Prostate gland (tissue), 2 donors: ENCODE data around the gene RAPGEF4. TPM values are rescaled to one million over a fixed set of nuclear protein-coding genes. Genes with fewer than 3 reads are reported as not detected.

Experiments
- DNase-seq: peaks from one replicate; pipeline ENCODE4 v3.0.0-alpha.2; 2019; ENCODE audit warnings: low spot score
- H3K27ac ChIP-seq, 2 donors: fragments of 200-600 bp; sonication (generic); 2 replicates each; pipeline ENCODE4 v1.5.1; 2017 to 2019
- H3K27me3 ChIP-seq: fragments of 200-600 bp; sonication (generic); replicated peaks from 2 replicates; pipeline ENCODE4 v1.5.1; 2019; ENCODE audit not compliant: insufficient read depth
- H3K36me3 ChIP-seq, 2 donors: fragments of 200-600 bp; sonication (generic); 1 replicate in 1 of 2; 2 replicates in 1 of 2; pipeline versions ENCODE4 v1.5.1 to v1.8.1; 2017 to 2019
- H3K4me1 ChIP-seq: fragments of 200-600 bp; sonication (generic); replicated peaks from 2 replicates; pipeline ENCODE4 v1.5.1; 2019
- H3K4me3 ChIP-seq, 2 donors: fragments of 200-600 bp; sonication (generic); 2 replicates each; pipeline ENCODE4 v1.5.1; 2017 to 2019
- H3K9me3 ChIP-seq: fragments of 200-600 bp; sonication (generic); 2 replicates; pipeline ENCODE4 v1.5.1; 2017
- POLR2A ChIP-seq: fragments of 450-650 bp; IDR thresholded peaks from one replicate; pipeline ENCODE4 v1.6.1; 2016; ENCODE audit warnings: antibody characterized with exemption, mild to moderate bottlenecking
- POLR2AphosphoS5 ChIP-seq: sonication (generic); formaldehyde crosslinking; IDR thresholded peaks from one replicate; pipeline ENCODE4 v1.6.1; 2017; ENCODE audit warnings: antibody characterized with exemption
- WGBS: methylation state at CpG from one replicate; pipeline ENCODE4 v1.1.5; 2018; 5-methylcytosine and 5-hydroxymethylcytosine counted together
- intact Hi-C: fragments of 100-400 bp; cut with DNase I; formaldehyde crosslinking; loops from one replicate; pipeline ENCODE4 v1.14.2; 2022
- total RNA-seq, 2 donors: library from RNA; depleted of rRNA; stranded (reverse); fragments of >200 nt; gene quantifications; one replicate each; pipeline ENCODE4 v1.1.0, GENCODE V29; 2016
- TF ChIP-seq, protein P1 (sequence below), 4 experiments: fragments of 200-600 bp in 2 of 4; fragments of 450-650 bp in 2 of 4; sonication (generic) in 2 of 4; IDR thresholded peaks; 1 replicate in 3 of 4; 2 replicates in 1 of 4; pipeline ENCODE4 v1.5.1; 2016 to 2019; ENCODE audit warnings: antibody characterized with exemption in 4 of 4, mild to moderate bottlenecking in 2 of 4, moderate library complexity in 2 of 4

Gene RAPGEF4
- total RNA-seq, 2 donors from 2014 or later: 7.3 to 31.0 TPM

DNA sequence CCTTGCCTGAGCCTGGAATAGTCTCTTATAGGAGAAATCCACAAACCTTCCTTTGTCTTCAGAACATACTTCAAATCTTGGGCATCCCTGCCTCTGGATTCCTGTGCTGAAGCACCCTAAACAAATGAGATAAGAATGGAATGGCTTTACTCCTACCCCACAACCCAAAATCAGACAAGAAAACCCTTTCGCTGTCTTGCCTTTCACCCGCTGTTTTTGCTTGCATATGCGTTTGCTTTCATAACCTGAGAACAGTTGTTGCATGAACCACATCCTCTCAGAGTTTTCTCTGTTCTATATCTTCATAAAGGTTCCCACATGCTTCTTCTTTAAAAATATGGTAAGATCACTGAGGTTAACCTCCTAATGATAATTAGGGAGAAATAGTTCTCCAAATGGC is 207.9 kb downstream of the RAPGEF4 start:
- Histone ChIP-seq H3K9me3 (no peaks in the 10 kb centered on the region), H3K27ac (no peak overlapping the region), H3K36me3 (no peaks in the 10 kb centered on the region), H3K4me1 (no peaks in the 10 kb centered on the region), H3K27me3 (no peaks in the 10 kb centered on the region), H3K4me3 (no peak overlapping the region)
- WGBS: 93% methylated on average over 3 of the region's 3 CpGs
- TF ChIP-seq, protein P1, sequence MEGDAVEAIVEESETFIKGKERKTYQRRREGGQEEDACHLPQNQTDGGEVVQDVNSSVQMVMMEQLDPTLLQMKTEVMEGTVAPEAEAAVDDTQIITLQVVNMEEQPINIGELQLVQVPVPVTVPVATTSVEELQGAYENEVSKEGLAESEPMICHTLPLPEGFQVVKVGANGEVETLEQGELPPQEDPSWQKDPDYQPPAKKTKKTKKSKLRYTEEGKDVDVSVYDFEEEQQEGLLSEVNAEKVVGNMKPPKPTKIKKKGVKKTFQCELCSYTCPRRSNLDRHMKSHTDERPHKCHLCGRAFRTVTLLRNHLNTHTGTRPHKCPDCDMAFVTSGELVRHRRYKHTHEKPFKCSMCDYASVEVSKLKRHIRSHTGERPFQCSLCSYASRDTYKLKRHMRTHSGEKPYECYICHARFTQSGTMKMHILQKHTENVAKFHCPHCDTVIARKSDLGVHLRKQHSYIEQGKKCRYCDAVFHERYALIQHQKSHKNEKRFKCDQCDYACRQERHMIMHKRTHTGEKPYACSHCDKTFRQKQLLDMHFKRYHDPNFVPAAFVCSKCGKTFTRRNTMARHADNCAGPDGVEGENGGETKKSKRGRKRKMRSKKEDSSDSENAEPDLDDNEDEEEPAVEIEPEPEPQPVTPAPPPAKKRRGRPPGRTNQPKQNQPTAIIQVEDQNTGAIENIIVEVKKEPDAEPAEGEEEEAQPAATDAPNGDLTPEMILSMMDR (IDR thresholded peaks at IDR 0.05): no peak
- no peak for TF ChIP-seq POLR2A
- DNase-seq: no peak
- intact Hi-C loops: no loop called here

DNA sequence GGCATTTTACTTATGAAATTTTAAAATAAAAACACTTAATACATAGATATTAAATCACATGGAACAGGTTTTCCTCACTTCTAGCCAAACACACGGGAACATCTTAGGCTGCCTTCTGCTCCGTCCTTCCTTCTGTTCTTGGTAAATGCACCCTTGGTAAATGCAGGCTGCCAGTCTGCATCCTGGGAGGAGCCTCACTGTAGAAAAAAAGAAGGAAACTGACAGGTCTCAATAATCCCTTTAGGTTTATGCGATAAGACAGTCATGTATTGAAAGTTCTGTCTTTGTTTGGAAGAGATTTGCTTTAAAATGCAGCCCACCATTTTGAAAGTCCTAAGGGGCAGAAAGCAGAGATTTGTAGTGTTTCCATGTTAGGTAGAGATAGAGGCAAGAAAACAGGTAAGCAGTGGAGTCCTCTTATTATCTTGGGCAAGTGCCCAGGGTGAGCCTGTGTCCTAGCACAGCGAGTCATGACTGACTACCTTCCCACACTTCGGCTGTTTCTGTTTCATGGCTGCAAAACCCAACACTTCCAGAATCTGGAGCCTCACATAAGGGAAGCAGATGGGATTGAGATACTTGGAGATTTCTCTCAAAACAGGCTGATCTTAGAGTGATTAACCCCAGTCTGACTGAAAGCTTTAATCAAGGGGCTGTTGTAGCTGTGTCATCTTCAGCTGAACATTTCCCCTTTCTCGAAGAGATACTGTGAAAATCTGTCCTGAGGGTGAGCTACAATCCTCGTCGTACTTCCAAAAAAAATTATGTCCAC is 208.6 kb downstream of the RAPGEF4 start:
- Histone ChIP-seq H3K27me3 (no peaks in the 10 kb centered on the region), H3K9me3 (no peaks in the 10 kb centered on the region), H3K4me3 (no peak overlapping the region), H3K36me3 (no peaks in the 10 kb centered on the region), H3K27ac (no peak overlapping the region), H3K4me1 (no peaks in the 10 kb centered on the region)
- TF ChIP-seq POLR2A (no peak), POLR2AphosphoS5 (no peak)
- TF ChIP-seq, protein P1 (IDR thresholded peaks at IDR 0.05): no peak
- 56% methylated on average over 8 of the region's 8 CpGs for WGBS
- intact Hi-C loops: no loop called here
- DNase-seq: no peak

DNA sequence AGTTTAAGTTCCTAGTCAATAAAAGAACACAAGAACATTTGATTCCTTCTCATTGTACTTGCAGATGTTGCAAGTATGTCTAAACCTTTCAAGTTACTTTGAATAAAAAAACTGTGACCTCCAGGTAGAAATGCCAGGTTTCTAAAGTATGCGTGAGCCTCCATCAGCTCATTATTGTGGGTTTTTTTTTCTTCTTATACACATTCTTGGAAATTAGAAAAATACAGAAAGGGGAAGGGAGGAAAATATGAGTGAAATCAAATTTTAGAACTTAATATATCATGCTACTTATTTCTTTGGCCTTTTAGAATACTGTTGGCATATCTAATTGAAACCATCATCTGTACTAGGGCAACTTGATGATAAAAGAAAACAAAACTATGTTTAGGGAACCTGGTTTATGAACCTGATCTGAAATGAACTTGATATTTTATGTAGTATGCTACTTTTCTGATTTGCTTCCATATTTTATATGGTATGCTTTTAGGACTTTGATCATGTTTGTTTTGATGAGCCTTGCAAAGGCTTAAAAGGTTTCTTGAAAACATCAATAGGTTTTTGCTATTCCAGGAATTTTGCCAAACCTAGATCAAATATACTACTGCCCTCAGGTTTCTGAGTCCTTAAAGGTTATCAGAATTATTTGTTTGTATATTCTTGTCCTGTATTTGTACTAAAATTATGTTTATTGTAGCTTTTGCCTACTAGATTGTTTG is 209.3 kb downstream of the RAPGEF4 start:
- H3K4me1 ChIP-seq: no peaks in the 10 kb centered on the region
- TF ChIP-seq POLR2A (no peak), POLR2AphosphoS5 (no peak)
- TF ChIP-seq, protein P1 (IDR thresholded peaks at IDR 0.05): no peak
- no peak overlapping the region for H3K27ac ChIP-seq
- no peaks in the 10 kb centered on the region for H3K9me3 ChIP-seq
- 71% methylated on average over 1 of the region's 1 CpG for WGBS
- no peak overlapping the region for H3K4me3 ChIP-seq
- H3K36me3 ChIP-seq: no peaks in the 10 kb centered on the region
- intact Hi-C loops: no loop called here
- no peaks in the 10 kb centered on the region for H3K27me3 ChIP-seq
- no peak for DNase-seq

DNA sequence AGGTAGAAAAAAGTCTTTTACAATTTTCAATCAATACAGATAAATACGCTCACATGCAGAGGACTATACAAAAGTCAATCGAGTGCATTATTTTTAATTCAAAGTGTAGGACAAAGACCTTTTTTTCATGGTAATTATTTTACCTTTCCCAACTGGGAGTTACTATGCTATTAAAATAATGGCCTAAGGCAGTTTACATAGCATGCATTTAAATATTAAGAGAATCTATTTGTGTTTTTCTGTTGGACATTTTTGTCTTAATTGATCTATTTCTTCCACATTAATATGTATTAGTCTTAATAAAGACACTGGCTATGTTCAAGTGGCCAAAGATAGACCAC is 209.8 kb downstream of the RAPGEF4 start:
- no peaks in the 10 kb centered on the region for H3K9me3 ChIP-seq
- no peaks in the 10 kb centered on the region for H3K36me3 ChIP-seq
- H3K27me3 ChIP-seq: no peaks in the 10 kb centered on the region
- no peak overlapping the region for H3K27ac ChIP-seq
- DNase-seq: no peak
- 78% methylated on average over 2 of the region's 2 CpGs for WGBS
- H3K4me3 ChIP-seq: no peak overlapping the region
- intact Hi-C loops: no loop called here
- TF ChIP-seq, protein P1 (IDR thresholded peaks at IDR 0.05): no peak
- TF ChIP-seq POLR2AphosphoS5 (no peak), POLR2A (no peak)
- H3K4me1 ChIP-seq: no peaks in the 10 kb centered on the region
